HG02970 (cell line): ENCODE results near the gene CKS1B.
A peak's percentile ranks its signal among the peaks of the same experiment; 100 is the strongest.
"Not testable (repeated sequence)": the region's sequence is repeated elsewhere in the genome, so short reads cannot be mapped to it uniquely, and the experiment has no call there.

Experiments
- ATAC-seq: cut with Tn5 transposase; IDR thresholded peaks from one replicate; pipeline ENCODE4 v1.9.1; 2021; ENCODE audit warnings: mild to moderate bottlenecking, moderate library complexity, moderate number of reproducible peaks; ENCODE audit not compliant: unreplicated experiment, low FRiP score

Gene CKS1B

GRCh38 chr1:154962156-154962749 lies 12.2 kb upstream of the CKS1B start:
- peak; percentile 14 for ATAC-seq

- ATAC-seq: no peak
Measured at GRCh38 chr1:154962795-154963330, 11.6 kb upstream of the CKS1B start.

DNA sequence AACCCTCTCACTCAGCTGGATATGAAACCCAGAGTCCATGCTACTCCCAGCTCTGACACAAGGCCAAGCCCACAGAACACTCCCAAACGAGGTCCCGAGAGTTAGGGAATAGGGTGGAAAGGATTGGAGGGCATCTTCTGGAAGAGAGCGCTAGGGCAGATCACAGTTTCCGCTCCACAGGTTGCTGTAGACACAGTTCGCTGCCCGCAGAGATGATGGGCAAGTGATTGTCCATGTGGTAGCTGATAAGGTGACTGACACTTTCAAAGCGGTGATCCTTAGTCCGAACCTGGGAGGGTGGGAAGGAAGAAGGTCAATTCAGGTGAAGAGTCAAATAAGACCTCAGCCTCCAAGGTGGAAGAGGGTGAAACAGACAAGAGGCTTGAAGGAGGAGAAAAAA lies 10.8 kb upstream of the CKS1B start:
- ATAC-seq: no peak

- ATAC-seq: no peak
Measured at GRCh38 chr1:154964359-154964758, 10.1 kb upstream of the CKS1B start.

GRCh38 chr1:154966111-154966510 lies 8.4 kb upstream of the CKS1B start:
- no peak for ATAC-seq

DNA sequence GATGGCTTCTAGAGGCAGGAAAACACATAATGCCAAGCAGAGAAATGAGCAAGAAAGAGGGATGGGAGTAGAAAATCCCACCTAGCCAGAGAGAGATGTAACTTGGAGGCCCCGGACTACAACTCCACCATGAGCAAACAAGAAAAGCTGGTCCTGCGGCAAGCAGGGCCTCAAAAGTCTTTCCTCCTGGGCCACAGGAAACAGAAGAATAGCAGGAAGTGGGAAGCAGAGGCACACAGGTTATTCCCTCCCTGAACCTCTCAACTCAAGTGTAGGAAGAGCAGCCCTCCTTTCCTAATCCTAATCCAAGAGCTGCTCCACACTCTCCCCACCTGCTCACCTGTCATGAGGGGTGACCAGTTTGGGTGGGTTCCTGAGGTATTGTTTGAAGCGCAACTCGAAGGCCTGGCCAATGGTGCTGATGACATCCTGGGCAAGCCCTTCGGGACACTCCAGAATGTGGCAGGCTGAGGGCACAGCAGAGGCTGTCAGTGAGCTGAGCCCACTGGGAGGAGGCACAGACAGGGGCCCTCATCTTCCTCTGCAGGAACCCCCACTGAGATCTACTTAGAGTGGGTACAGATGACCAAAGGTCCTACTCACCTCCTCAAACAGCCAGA lies 7.0 kb upstream of the CKS1B start:
- no peak for ATAC-seq

GRCh38 chr1:154968731-154969130 lies 5.8 kb upstream of the CKS1B start:
- ATAC-seq: no peak

DNA sequence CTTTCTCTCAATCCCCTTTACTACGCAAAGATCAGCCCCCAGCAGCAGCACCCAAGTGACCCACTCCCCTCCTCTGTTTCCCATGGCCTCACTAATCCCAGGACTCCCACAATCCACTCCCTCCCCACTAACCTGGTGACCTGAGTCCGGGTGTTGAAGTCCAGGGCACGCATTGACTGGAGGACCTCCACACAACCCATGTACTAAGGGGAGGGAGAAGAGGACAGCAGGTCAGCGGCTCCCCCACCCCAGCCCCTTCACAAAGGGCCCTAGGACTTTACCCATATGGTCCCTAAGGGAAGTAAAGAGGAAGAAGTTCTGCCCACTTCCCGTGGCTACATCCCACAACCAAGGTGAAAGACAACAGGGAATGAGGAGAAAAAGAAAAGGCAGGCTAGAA lies 5.2 kb upstream of the CKS1B start:
- no peak for ATAC-seq

DNA sequence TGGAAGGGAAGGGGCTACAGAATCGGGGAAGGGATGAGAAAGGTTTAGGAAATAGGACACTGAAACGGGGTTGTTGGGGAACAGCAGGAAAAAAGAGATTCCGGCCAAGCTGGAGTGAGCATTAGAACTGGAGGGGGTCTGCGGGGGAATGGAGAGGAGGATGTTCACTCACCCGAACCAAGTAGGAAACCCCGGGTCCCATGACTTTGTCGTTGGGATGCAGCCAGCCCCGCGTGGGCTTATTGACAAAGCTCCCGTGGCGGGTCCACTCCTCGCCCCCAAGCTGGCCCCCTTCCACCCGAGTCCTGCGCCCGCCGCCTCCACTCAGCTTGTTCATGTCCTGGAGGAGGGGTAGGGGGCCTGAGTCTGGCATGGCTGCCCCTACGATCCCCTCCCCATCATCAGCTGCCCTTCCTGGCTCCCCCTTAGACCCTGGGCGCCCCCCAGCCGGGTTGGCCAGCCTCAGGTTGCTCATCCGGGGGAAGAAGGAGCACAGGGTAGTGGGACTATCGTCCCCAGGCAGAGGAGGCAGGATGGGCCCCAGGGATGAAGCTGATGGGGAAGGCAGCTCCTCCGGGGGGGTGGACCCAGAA lies 4.5 kb upstream of the CKS1B start:
- ATAC-seq: no peak

- ATAC-seq: no peak
Measured at GRCh38 chr1:154970631-154971340, 3.7 kb upstream of the CKS1B start, which contains the start of gene SHC1. Gene SHC1, minus strand, starts transcription at chr1:154970747. Its CDS starts 221 bp downstream, at chr1:154970526.

GRCh38 chr1:154971341-154971998 lies 3.0 kb upstream of the CKS1B start:
- ATAC-seq: no peak

DNA sequence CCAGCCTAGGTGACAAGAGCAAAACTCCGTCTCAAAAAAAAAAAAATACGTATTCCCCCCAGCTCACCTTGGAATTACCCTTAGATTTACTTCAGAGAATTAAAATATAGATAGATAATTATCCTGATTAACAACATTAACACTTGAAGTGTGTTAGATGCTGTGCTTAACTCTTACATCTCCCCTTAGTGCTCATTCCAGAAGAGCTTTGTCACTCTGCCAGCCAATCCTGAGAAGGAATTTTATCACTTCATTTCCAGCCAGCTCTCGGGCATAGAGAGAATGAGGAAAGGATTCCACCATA lies 2.3 kb upstream of the CKS1B start:
- no peak for ATAC-seq

- ATAC-seq: no peak
Measured at GRCh38 chr1:154972517-154973343, 1.8 kb upstream of the CKS1B start.

GRCh38 chr1:154973344-154974101 lies 958 bp upstream of the CKS1B start:
- ATAC-seq: peak; percentile 15

GRCh38 chr1:154974808-154975408 lies 427 bp downstream of the CKS1B start:
- peak; percentile 52 for ATAC-seq

- ATAC-seq: no peak
Measured at GRCh38 chr1:154975409-154976059, 1.1 kb downstream of the CKS1B start.

GRCh38 chr1:154977762-154978161 lies 3.3 kb downstream of the CKS1B start:
- not testable (repeated sequence) for ATAC-seq

DNA sequence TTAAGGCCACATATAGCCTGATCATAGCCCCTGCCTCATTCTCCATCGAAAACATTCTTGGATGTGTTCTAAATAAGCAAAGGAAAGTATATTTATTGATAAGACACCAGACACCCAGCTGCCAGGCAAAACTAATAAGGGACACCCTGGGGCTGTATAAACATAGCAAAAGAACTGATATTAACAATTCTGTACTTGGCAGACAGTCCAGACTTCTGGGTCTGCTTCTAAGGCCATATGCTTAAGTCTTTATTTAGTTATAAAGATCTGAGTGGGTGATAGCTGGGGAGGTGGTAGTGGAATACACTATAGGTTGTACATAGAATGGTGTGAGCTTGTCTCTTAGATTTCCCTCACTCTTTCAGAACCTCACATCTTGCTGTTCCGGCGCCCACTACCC lies 3.9 kb downstream of the CKS1B start:
- no peak for ATAC-seq
